ENCODE measurements around the gene COL10A1.

Gene COL10A1

DNA sequence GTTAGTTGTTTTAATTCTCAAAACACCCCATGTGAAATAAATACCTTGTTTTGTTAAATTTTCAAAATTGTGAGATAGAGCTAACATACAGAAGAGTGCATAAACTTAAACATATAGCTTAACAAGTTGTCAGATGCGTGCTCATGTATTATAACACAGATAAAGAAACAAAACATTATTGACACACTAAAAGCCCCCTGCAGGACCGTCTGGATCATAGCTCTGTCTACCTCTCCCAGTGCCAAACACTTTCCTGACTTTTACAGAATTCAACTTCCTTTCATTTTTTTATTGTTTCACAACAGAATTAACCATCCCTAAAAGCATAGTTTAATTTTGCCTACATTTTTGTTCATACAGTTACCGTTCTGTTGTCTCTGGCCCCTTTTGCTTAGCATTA, 47.4 kb downstream of the COL10A1 start:
- DNase-seq = no peak

DNA sequence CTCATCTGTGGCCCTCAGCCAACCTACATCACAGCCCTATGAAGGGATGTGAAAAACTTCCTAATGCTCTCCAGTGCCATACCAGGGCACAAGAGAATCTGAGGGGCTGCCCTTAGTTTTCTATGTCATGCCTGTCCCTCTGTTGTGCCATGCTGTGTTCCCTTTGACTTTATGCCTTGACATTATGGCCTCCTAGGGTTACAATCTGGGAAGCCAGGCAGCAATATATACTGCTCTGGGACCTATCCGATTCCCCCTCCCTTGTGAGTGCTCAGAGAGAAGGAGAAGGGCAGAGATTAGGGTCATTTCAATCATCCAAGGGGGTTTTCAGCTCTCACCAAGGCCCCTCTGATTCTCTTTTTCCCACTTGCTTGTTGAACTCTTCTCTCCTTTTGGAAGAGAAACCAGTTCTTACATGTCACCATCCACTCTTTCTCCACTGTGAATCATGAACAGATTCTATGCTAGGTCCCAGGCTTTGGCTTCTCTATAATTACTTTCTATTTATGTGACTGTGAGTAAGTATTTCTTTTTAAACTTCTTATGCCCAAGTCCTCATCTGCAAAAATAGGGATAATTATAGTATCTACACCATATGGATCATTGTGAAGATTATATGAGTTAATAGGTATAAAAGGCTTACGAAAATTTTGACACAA, 51.1 kb downstream of the COL10A1 start:
- DNase-seq = no peak

DNA sequence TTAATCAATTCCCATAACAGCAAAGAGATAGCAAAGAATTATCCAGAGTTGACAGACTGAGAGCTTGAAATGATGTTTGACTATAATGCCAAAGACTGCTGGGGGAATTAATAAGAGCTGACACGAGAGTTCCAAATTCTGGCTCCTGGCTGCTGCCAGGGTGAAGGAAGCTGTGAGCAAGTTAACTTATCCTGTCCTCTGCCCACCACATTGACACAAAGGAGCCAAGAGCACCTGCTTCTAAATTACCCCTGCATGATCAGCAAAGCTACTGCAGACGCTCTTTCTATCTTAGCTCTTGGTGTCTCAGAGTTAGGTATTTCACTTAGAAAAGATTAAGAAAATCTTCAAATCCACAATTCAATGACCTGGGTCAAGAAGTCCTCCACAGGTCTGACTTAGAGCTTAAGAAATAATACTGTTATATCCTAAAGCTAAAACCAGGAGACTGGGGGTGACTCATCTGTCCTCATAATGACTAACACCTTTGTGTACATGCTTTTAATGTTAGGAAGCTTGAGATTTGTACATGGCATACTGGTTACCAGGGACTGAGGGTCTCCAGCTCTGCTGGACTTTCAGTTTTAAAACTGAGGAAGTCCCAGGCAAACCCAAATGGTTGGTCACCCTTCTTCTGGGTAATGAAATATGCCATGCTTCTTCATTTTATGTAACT, 52.0 kb downstream of the COL10A1 start:
- no peak for DNase-seq

- no peak for DNase-seq
Observed at GRCh38 chr6:116072368-116072767, 53.6 kb downstream of the COL10A1 start.

DNA sequence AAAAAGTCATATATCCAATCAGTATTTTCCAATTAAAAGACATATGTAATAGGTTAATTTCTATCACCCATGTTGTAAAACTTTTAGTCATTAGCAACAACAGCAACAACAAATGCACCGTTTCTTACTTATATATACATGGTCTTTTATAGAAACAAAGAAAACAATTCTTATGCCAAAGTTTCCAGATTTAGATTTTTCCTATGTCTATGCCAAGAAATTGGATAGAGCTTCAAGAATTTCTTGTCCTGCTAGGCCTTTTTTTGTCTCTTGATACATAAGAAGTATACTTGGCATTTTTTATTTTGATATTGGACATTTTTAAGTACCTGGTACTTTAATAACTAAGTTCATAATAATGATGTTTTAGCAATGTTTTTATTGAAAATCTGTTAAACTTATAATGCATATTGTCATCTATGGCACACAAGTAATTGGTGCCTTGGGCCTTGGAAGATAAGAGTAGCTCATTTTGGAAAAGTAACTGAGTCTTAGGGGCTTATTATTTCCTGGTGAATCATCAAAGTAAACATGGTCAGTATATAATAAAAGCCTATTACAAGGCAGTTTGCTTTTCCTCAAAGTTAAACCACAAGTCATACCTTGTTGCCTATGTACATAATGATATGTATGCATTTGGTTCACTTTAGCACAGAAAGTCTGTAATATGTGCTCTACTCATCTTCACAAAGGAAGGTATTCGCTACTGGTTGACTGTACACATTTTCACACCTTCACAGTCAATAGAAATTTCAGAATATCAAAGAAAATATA, 55.1 kb downstream of the COL10A1 start:
- DNase-seq = no peak

DNA sequence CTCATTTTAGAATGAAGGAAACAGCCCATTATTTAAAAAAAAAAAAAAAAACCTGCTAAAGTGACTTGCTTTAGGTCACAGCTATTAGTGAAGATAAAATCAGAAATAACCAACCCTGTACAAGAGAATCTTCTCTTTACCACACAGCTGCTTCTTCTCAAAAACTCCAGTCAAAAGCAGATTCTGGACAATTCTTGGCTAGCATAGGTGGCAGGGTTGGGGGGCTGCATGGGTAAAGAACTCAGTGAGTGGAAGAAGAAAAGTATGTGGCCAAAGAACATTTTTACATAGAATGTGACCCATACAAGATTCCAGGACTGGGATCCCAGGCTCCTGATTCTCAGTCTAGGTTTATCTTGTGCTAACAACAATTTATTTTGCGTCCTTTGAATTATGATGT, 55.8 kb downstream of the COL10A1 start:
- no peak for DNase-seq

Measured in amniotic stem cell (primary cell).